IMR-90 (cell line): ENCODE measurements around the gene CDH23. TPM values are rescaled to one million over a fixed set of nuclear protein-coding genes. Genes with fewer than 3 reads are reported as not detected.

Experiments used
- CEBPB ChIP-seq: IDR thresholded peaks from 2 replicates; pipeline ENCODE4 v1.6.1; 2012; ENCODE audit warnings: low read depth, low read length, improper control_type of control experiment
- CTCF ChIP-seq: conservative IDR thresholded peaks from 2 replicates; pipeline ENCODE4 v1.5.1; 2012; ENCODE audit warnings: mild to moderate bottlenecking, low read depth, low read length, improper control_type of control experiment
- MAFK ChIP-seq: IDR thresholded peaks from 2 replicates; pipeline ENCODE4 v1.6.1; 2012; ENCODE audit warnings: low read depth, low read length, improper control_type of control experiment
- POLR2A ChIP-seq: IDR thresholded peaks from 2 replicates; pipeline ENCODE4 v1.6.1; 2012; ENCODE audit warnings: mild to moderate bottlenecking, low read depth, low read length
- RAD21 ChIP-seq: IDR thresholded peaks from 2 replicates; pipeline ENCODE4 v1.6.1; 2012; ENCODE audit warnings: low read length, improper control_type of control experiment
- USF2 ChIP-seq: fragments of 150-350 bp; IDR thresholded peaks from 2 replicates; pipeline ENCODE4 v1.6.1; 2017; ENCODE audit warnings: mild to moderate bottlenecking, antibody characterized with exemption, low read length, low read depth
- polyA plus RNA-seq, 3 experiments: library from polyadenylated mRNA; depleted of rRNA; stranded (reverse); fragments of >200 nt; gene quantifications; 2 replicates each; pipeline ENCODE4 v1.2.3, GENCODE V29; 2012; ENCODE audit warnings: low replicate concordance in 1 of 3
- total RNA-seq: library from RNA; depleted of rRNA; stranded (reverse); fragments of >200 nt; gene quantifications from 2 replicates; pipeline ENCODE4 v1.2.3, GENCODE V29; 2012

Gene CDH23
- total and polyA plus RNA-seq, 2 of the 4 experiments (the other 2 are of a cell fraction): under 0.01 to 0.03 TPM

DNA sequence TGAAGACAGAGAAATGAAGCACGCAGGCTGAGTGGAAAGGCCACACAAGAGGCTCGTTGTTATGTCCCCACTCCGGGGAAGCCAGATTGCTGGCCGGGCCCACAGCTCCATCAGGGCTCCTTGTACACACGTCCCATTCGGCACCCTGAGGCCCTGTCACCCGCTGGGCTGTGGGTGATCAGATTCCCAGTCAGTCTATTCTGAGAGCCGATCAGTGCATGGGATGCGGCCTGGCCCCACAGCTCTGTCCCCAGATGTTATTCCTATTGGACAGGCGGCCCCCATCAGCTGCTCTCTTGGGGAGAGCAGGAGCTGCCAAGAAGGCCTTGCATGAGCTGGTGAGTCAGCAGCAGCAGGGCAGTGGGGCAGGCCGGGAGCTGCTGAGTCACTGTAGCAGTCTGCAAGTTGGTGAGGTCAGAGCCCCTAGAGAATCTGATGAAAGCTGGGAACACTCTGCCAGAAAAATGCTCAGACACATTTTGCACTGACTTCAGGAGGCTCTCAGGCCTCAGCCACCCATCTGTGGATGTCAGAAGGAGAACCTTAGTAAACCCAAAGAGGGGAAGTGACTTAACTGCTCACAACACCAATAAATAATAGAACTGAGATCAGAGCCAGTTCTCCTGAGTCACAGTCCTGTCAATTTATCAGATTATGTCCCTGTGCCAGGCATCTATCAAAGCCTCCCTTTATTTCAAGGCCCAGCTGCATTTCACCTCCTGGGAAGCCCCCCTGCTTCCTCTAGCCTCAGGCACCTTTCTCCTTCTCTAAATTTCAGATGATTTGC lies 463.7 kb downstream of the CDH23 start (continued):
- TF ChIP-seq USF2 (peak; percentile 84), RAD21 (no peak; the same call in none of the 2 replicates), CEBPB (peak; percentile 83), CTCF (no peak), POLR2A (peak; percentile 81), MAFK (peak; percentile 81)
